Midbrain (tissue), 1 donor: ENCODE results near the gene HOXD9.

Experiments used
- DNase-seq: peaks from one replicate; lab custom pipeline; 2025; lab: John Stamatoyannopoulos, UW

The HOXD9 gene

DNA sequence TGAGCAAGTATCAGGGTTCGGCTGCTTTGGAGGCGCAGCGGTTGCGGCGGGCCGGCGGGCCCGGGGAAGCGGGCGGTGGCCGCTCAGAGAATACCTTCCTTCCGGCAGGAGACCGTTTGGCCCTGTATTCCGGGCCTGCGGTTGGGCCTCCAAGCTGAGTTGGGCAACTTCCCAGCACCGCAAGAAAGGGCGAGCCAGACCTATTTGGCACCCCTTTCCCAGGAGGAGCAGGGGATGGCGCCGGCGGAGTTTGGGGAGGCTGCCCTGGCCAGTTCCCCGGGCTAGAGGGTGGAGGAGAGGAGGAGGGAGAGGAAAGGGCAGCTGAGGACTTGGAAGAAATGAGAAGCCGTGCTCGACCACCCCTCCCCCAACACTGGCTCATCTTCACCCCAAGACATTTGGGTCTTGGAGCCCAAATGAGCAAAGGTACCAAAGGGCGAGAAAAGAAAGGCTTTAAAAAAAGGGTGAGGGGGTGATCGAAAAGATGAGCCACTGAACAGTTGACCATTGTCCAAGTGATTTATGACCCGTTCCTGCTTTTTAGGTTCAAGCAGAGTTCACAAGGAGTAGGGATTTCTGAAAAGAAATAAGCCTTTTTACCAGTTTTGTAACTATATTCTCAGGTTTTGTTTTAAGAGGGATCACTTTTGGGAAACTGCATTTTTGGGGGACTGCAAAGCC, 43.0 kb downstream of the HOXD9 start:
- DNase-seq, result no peak

DNA sequence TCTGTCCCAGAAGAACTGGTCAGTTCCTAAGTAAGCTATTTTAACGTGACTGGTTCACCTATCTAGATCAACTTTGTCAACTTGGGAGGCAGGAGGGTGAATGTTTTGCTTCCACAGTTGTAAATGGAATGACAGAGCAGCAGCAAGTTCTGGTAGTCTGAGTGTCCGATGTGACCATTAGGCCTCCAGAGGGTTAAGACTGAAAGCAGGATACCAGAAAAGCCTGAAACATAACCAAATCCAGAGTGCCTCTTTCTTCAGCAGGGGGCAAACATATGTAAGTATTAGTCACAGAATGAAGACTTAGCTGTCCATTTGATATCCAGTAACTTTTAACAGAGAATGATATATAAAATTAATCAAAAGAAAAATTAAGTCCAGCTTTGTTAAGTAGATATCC, 43.8 kb downstream of the HOXD9 start:
- DNase-seq, result no peak

DNA sequence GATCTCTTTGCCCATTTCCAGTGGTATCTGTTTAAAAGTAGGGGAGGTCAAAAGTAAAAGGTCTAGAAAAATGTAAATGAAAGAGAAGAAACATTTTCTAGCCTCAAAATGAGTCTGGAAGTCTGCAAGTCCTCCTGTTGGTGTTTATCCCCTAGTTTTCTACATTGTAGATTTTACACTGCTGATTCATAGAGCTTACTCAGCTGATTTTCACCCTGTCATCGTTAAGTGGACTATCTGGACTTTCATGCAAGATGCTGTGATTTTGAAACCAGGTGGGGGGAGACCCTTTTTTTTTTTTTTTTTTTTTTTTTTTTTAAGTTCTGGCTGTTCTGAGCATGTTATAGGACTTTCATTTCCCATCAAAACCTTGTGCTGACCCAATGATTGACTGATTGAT, 44.9 kb downstream of the HOXD9 start:
- DNase-seq, result no peak

DNA sequence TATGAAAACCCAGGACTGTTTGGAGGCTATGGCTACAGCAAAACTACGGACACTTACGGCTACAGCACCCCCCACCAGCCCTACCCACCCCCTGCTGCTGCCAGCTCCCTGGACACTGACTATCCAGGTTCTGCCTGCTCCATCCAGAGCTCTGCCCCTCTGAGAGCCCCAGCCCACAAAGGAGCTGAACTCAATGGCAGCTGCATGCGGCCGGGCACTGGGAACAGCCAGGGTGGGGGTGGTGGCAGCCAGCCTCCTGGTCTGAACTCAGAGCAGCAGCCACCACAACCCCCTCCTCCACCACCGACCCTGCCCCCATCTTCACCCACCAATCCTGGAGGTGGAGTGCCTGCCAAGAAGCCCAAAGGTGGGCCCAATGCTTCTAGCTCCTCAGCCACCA, 46.7 kb downstream of the HOXD9 start:
- no peak for DNase-seq

DNA sequence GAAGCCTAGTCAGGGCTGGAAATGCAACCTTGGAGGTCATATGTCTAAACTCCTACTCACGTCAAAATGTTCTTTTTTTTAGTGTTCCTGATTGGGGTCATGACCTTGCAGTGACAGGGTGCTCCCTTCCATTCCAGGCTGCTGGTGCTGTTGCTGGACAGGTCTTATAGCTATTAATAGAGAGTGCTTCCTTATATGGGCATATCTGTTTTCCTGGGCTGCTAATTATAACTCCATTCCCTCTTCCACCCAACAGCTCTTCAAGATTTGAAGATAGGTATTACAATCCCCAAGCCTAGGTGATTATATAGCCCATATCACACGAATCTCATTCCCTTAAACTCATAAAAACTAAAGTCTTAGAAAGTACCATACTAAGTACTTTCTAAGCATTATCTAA, 47.2 kb downstream of the HOXD9 start:
- no peak for DNase-seq

- DNase-seq, result no peak
Observed at GRCh38 chr2:176170602-176171305, 48.2 kb downstream of the HOXD9 start.

GRCh38 chr2:176171351-176172006, 49.0 kb downstream of the HOXD9 start:
- DNase-seq, result peak; percentile 39

- no peak for DNase-seq
Observed at GRCh38 chr2:176172007-176172894, 49.7 kb downstream of the HOXD9 start.

GRCh38 chr2:176172895-176173566, 50.5 kb downstream of the HOXD9 start:
- DNase-seq, result no peak

DNA sequence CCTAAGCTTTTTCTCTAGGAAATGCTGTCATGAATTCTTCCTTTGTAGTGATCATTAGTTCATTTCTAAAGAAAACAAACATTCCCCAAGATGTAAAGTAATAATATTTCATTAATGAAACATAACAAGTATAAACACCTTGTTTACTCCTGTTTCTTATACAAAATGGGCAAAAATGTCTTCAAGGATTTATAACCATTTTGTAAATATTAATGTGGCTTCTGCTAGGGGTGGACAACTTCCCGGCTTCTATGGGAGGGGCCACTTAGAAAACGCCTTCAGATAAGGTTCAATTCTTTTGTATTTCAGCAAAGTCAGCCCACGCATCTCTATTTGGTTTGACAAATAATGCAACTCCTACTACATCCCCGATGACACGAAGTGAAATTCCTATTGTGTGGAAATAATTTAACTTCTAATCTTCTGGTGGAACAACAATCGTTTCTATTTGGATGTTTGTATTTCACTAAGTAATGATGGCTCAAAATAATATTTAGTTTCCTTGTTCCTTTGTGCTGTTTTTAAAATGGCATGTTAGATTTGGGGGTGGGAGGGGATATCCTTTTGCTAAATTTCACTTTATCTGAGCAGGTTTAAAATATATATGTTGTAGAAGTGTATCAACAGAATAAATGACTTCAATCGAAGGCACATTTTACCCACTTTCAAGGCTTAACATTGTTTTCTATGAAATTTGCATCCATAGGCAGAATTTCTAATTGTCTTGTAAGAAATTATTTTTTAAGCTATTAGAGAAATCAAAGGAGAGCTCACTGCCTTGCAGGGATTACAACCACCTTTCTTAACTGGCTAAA, 51.3 kb downstream of the HOXD9 start:
- DNase-seq, result no peak

DNA sequence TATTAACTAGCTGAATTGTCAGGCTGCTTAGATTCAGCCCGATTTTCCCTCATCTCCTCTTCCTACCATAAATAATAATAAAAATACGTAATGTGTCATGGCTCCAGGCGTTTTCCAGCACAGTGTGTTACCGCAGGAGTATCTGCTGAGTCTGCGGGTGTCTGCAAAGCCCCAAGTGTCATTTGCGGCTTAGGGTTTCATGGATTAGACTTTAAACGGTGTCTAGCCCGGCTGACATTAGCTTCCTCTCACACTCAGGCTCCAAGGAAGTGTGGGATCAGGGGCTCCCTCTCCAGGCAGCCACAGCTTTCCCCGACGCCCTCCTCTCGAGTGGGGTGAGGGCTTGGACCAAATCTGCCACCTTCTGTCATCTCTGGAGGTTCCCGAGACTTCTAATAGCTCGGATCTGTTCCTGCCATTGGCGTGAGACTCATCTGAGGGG, 51.9 kb downstream of the HOXD9 start:
- peak; percentile 39 for DNase-seq
